HG02943 (cell line): ENCODE measurements around the gene ELN.
"Not testable (repeated sequence)": the region's sequence is repeated elsewhere in the genome, so short reads cannot be mapped to it uniquely, and the experiment has no call there.

Experiments used
- ATAC-seq: cut with Tn5 transposase; IDR thresholded peaks from one replicate; pipeline ENCODE4 v1.9.1; 2021; ENCODE audit warnings: mild to moderate bottlenecking, low read depth, moderate library complexity; ENCODE audit not compliant: unreplicated experiment

The ELN gene

GRCh38 chr7:74027683-74028320, at the start of gene ELN:
TSS of gene ELN (plus strand) at chr7:74028173. CDS start at chr7:74028188, 15 bp downstream.
- ATAC-seq, result no peak

DNA sequence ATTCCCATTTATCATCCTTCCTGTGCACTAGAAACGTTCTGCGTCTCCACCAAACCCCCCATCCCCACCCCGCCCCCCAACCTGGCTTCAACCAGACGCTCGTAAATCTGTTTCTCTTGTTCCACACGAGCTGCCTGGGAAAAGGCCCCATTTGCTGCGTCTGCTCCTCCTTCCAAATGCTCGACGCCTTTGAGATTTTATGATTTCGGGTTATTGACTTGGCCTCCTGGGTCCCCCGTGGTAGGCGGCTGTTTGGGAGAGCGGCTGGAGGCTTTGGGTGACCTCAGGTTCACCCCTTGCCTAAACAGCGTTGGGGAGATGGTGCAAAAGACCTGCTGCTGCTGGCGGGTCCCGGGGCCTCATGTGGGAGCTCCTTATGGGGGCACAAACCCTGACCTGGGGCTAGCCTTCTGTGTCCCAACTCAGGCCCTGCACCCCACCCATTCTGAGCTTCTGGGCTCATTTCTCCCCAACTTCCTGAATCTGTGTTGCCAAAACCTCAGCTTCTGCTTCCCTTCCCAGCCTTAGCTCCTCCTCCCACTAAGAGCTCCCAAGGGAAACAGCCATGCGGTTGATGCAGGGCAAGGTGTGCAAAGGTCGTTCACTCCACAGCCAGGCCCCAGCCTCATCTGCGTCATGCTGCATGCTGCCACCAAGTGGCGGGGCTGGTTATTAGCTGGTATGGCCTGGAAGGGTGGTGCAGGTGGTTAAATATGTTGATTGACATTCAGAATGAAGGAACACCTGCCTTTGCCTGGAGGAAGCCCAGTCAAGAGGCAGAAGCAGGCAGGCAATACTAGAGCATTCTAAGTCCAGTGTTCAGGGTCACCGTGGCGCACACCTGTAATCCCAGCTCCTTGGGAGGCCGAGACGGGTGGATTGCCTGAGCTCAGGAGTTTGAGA, 49.1 kb upstream of the ELN start:
- ATAC-seq, result no peak

- ATAC-seq, result not testable (repeated sequence)
Measured at GRCh38 chr7:73979656-73980055, 48.3 kb upstream of the ELN start.

- ATAC-seq, result no peak
Measured at GRCh38 chr7:73980206-73980605, 47.8 kb upstream of the ELN start.

DNA sequence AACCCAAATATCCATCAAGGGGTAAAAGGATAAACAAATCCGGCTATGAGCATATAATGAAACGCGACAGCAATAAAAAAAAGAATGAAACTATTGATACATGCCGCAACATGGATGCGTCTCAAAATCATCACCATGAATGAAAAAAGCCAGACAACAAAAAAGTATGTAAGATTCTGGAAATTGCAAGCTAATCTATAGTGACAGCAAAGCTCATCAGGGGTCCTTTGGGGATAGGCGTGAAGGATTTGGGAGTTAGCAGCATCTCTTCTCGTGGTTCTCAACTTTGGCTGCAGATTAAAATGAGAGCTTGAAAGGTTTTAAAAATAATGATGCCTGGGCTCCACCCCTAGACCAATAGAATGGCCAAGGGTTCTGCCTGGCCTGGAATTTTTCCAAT, 46.0 kb upstream of the ELN start:
- ATAC-seq, result no peak

DNA sequence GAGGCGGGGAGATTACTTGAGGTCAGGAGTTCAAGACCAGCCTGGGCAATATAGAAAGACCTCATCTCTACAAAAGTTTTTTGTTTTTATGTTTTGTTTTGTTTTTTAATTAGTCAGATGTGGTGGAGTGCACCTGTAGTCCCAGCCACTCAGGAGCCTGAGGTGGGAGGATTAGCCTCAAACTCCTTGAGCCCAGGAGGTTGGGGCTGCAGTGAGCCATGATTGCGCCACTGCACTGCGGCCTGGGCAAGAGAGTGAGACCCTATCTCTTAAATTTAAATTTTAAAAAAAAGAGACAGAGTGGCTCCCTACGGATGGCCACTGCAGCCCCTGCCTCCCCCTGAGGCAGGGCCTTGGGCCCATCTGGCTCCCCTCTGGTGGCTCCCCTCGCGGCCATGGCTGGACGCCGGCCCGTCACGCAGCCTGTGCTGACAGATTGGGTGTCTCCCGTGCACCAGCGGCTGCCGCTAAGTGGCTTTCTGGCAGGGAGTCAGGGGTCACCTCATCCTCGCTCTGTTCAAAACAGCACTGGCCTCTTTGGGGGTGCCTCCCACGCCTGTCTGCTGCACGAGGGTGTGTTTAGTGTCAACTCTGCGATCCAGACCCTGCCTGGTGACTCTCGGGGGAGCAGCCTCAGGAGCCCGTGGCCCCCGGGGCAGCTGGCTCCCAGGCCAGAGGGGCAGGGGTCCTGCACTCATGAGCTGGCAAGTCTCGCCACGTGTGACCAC, 44.4 kb upstream of the ELN start:
- no peak for ATAC-seq

- ATAC-seq, result no peak
Measured at GRCh38 chr7:73984481-73985205, 43.3 kb upstream of the ELN start.

DNA sequence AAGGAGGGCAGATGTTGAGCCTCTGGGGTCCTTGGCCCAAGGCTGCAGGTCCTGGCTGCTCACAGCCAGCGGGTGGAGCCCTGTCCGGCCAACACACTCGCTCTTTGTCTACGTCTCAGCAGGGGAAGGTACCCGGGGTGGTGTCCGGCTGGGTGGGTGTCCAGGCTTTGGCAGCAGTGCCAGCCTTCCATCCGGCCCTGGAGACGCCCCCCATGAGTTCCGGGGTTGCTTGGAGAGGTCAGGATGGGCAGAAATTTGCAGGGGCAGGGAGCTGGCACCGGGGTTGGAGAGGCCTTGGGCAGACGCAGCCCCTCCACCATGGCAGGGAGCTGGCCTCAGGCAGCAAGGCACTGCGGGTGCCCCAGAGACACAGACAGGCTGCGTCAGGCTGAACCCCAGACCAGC, 42.2 kb upstream of the ELN start:
- ATAC-seq, result no peak

- ATAC-seq, result no peak
Measured at GRCh38 chr7:73986158-73986631, 41.8 kb upstream of the ELN start.

- no peak for ATAC-seq
Measured at GRCh38 chr7:73987298-73987697, 40.7 kb upstream of the ELN start.

DNA sequence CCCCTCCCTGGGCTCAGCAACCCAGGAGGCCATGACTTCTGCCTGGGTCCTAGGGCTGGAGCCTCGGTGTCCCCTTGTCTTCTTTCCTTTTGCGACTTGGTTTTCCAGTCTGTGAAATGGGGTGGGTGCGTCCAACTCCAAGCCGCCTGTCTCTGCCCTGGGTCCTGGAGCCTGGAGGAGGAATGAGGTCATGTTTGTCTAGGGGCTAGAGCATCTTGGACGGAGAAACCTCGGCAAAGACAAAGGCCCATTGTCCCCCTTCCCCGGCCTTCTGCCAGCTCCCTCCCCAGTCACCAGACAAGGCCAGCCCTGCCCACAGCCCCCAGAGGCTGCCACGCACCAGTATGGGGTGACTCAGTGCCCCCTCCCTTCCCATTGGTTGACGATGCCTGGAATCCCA, 39.8 kb upstream of the ELN start:
- no peak for ATAC-seq

GRCh38 chr7:73991522-73992100, 36.4 kb upstream of the ELN start:
- no peak for ATAC-seq

DNA sequence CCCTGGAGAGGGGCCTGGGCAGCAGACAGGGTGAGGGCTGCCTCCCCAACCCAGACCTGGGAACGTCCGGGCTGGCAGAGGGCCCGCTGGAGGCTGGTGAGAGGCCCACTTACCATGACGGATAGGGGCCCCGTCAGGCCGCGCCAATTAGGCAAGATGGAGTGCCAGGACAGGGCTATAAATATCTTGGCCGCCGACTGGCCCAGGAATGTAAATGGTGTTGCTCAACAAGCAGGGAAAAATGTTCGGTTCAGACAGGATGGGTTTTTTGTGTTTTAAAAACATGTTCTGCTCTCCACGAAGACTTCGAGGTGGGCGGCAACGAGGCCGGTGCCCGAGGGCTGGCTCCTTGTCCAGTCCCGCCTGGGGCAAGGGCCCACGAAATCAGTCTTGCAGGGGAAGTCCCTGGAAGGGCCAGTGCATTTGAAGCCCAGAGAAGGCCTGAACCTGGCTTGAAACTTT, 35.8 kb upstream of the ELN start:
- ATAC-seq, result no peak

- no peak for ATAC-seq
Measured at GRCh38 chr7:73994023-73994422, 34.0 kb upstream of the ELN start.

- ATAC-seq, result no peak
Measured at GRCh38 chr7:73994761-73995160, 33.2 kb upstream of the ELN start.

DNA sequence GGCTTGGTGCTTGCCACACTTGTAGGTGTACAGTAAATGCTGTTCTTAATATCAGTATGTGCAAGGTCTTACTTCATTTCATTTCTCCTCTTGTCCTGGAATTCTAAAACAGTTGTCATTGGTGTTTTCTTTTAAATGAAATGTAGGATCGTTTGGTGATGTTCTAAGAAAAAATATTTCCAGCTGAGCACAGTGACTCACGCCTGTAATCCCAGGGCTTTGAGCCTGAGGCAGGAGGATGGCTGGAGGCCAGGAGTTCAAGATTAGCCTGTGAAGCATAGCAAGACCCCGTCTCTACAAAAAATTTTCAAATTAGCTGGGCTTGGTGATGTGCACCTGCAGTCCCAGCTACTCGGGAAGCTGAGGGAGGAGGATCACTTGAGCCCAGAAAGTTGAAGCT, 32.6 kb upstream of the ELN start:
- no peak for ATAC-seq

GRCh38 chr7:73995821-73996511, 32.0 kb upstream of the ELN start:
- ATAC-seq, result no peak

- no peak for ATAC-seq
Measured at GRCh38 chr7:73997056-73997455, 30.9 kb upstream of the ELN start.

DNA sequence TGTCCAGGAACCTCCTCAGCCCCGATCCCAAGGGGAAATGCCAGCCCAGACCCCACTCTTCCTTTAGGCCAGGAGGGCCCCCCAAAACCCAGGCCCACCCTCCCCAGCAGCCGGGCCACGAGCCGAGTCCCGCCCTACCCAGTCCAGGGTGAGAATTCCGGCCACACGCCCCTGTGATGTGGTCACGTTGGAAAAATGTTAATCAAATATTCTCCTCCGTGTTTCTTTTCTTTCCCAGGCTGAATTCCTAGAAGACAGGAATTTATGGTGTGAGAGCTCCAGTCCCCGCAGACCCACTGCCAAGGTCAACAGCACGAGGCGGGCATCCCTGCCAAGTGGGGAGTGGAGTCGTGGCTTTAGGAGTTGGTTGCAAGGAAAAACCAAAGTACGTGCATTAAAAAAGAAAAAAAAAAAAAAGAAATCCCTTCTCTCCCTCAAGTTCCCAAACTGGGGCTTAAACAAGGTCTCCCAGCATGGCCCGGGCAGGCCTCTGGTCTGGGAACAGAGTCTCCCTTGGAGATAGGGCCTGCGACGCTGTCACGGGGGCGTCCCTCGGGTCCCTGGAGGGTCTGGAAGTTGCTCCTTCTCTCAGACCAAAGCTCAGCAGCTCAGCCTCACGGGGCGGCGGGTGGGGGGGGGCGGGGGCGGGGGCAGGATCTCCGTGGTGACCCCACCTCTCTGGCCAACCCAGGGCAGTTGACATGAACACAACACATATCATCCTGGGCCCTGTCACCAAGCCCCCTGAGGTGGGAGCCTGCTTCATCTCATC, 28.1 kb upstream of the ELN start:
- no peak for ATAC-seq
